GM18858 (cell line): Measurements from ENCODE around the gene HSP90B1.

ENCODE experiments used
- ATAC-seq: cut with Tn5 transposase; IDR thresholded peaks from one replicate; pipeline ENCODE4 v1.9.1; 2021; ENCODE audit not compliant: unreplicated experiment

The HSP90B1 gene

GRCh38 chr12:103929046-103929783 is 995 bp upstream of the HSP90B1 start:
- ATAC-seq = no peak

- no peak for ATAC-seq
Measured at GRCh38 chr12:103929784-103930033, 501 bp upstream of the HSP90B1 start.

GRCh38 chr12:103930787-103931735 is 851 bp downstream of the HSP90B1 start:
- ATAC-seq = no peak

GRCh38 chr12:103933237-103933636 is 3.0 kb downstream of the HSP90B1 start:
- ATAC-seq = no peak

GRCh38 chr12:103936679-103937078 is 6.5 kb downstream of the HSP90B1 start:
- no peak for ATAC-seq

- no peak for ATAC-seq
Measured at GRCh38 chr12:103944964-103945363, 14.8 kb downstream of the HSP90B1 start.

GRCh38 chr12:103947871-103948555 is 17.8 kb downstream of the HSP90B1 start:
- ATAC-seq = no peak

GRCh38 chr12:103948746-103949406 is 18.7 kb downstream of the HSP90B1 start:
- no peak for ATAC-seq

- no peak for ATAC-seq
Measured at GRCh38 chr12:103952497-103952896, 22.3 kb downstream of the HSP90B1 start.

GRCh38 chr12:103955811-103956508 is 25.8 kb downstream of the HSP90B1 start:
- no peak for ATAC-seq

- peak; percentile 12 for ATAC-seq
Measured at GRCh38 chr12:103956509-103957027, 26.4 kb downstream of the HSP90B1 start.

GRCh38 chr12:103957865-103958388 is 27.7 kb downstream of the HSP90B1 start:
- ATAC-seq = no peak

- ATAC-seq = no peak
Measured at GRCh38 chr12:103958621-103959020, 28.4 kb downstream of the HSP90B1 start.

GRCh38 chr12:103960616-103961227 is 30.5 kb downstream of the HSP90B1 start:
- no peak for ATAC-seq

- no peak for ATAC-seq
Measured at GRCh38 chr12:103962493-103962892, 32.3 kb downstream of the HSP90B1 start.

- ATAC-seq = no peak
Measured at GRCh38 chr12:103964805-103965204, 34.6 kb downstream of the HSP90B1 start.

- no peak for ATAC-seq
Measured at GRCh38 chr12:103965255-103965589, 35.0 kb downstream of the HSP90B1 start.

GRCh38 chr12:103965590-103966504 is 35.6 kb downstream of the HSP90B1 start, which contains the start of gene TDG:
Gene TDG (plus strand): TSS chr12:103965872. CDS start chr12:103966038, 166 bp downstream.
- ATAC-seq = peak; percentile 77

- no peak for ATAC-seq
Measured at GRCh38 chr12:103966736-103967135, 36.5 kb downstream of the HSP90B1 start.
